COLO829 (cell line): ENCODE data around the gene CDH2.

Experiments
- DNase-seq: peaks from one replicate; pipeline ENCODE4 v3.0.0; 2012; ENCODE audit warnings: low spot score

The CDH2 gene

GRCh38 chr18:28168725-28169124, 8.2 kb downstream of the CDH2 start:
- no peak for DNase-seq

GRCh38 chr18:28167835-28168349, 9.0 kb downstream of the CDH2 start:
- DNase-seq, result no peak

DNA sequence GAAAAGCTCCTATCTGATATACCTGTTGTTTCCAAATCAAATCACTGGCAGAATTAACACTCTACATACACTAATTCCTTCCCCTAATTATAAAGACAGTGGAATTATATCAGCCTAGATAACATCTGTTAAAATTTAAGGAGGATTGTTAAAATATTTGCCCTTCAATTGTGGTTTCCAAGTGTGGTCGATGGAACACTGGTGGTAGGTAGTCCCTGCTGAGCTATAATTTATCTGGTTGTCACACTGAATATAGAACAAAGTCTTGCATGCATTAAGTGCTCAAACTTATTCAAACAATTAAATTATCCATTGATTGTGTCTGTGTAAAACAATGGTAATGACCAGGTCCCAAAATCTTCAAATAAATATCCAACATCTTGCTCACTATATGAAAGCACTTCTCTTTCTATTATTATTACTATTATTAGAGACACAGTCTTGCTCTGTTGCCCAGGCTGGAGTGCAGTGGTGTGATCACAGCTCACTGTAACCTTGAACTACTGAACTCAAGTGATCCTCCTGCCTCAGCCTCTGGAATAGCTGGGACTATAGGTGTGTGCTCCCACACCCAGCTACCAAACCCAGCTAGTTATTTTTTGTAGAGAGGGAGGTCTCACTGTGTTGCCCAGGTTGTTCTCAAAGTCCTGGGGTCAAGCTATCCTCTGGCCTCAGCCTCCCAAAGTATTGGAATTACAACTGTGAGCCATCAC, 12.0 kb downstream of the CDH2 start:
- DNase-seq, result no peak

DNA sequence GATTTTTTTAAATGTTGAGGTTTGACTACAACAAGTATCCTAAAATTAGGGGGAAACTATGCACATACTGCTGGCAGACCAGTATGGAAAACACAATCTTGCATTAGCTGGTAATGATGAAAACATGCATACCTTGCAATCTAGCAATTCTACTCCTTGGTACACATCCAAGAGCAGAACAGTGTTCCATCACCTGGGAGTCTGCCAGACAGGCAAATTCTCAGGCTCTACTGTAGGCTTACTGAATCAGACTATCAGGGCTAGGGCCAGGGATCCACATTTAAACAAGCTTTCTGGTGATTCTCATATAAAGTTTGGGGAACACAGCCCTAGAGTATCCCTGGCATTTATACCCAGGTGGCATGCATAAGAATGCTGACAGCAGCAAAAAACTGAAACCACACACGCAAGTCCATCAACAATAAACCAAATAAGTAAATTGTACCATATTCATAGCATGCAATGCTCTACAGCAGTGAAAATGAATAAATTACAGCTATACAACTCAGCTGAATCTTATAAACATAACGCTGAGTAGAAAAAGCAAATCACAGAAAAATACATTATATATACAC, 13.6 kb downstream of the CDH2 start:
- no peak for DNase-seq

DNA sequence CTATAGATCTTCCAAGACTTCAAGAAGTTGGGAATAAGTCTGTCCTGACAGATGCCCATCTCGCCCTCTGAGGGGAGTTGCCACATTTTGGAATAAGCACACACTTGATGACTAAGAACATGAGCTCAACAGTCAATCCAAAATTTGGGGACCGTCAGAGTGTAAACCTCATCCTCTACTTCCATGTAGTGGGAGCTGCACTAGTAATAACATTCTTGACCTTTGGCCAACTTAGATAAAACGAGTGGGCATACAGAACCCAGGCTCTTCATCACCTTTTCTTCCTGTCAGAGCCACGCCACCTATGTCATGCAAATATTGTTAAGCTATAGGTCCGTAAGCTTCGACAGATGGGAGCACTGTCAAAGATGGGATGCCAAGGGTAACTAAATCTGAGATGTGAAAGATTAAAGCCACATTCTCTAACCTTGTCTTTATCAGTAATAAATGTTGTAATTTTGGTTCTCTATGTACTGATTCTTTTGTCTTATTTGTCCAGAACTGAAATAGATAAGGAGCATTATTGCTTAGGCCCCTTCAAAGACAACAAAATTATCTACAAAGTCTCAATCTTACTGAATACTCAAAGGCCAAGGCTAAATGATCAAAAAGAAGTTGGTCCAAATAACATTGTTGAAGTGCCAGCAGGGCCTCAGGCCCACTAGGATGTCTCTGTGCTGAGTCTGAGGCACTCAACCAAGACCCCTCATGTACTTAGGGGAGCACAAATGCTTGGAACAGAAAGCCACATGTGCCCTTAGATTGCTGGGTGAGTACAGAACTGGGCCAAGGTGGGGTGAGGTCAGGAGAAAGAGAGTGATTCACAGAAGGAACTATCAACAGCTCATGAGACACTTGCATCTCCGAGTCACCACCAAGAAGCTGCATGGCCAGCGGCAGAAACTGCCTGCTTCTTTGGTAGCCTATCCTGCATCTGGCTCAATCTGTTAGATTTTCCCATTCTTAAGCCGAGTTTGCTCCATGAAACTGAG, 15.0 kb downstream of the CDH2 start:
- DNase-seq, result no peak

DNA sequence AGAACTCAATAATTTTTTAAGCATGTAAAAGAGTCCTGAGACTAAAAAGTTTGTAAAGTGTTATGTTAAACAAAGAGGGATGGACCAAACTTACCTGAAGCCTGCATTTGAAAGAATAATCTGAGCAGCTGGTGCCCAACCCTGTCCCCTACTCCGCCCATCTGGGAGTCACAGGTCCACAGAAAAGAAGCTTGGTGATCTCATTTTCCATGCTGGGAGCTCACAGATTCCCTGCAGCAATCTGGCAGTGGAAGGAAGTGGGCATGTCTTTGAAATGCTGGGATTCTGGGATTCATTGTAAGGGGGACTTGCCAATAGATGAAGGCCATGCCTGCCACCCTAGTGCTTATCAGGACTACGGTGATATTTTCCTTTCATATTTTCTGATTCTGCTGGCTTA, 17.9 kb downstream of the CDH2 start:
- no peak for DNase-seq

DNA sequence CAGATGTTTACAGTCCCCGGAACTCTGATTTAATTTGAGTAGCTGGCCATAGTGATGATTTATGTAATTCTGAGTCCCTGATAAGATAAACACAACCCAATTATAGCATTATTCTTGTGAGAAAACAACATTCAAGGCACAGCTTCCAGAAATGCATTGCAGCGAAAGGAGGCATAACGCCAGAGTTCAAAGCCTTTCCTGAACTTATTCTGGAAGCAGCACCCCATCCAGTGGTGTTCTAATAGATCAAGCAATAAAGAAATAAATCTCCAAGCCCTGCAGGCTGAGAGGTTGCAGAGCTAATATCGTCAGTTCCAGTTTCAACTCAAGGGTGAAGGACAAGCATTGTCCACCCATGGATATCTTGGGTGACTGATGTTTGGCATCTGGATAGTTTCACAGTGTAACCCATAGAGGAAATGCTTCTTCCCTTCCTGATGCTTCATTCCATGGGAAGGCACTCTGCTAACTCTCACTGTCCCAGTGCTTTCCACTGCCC, 18.8 kb downstream of the CDH2 start:
- DNase-seq, result no peak

DNA sequence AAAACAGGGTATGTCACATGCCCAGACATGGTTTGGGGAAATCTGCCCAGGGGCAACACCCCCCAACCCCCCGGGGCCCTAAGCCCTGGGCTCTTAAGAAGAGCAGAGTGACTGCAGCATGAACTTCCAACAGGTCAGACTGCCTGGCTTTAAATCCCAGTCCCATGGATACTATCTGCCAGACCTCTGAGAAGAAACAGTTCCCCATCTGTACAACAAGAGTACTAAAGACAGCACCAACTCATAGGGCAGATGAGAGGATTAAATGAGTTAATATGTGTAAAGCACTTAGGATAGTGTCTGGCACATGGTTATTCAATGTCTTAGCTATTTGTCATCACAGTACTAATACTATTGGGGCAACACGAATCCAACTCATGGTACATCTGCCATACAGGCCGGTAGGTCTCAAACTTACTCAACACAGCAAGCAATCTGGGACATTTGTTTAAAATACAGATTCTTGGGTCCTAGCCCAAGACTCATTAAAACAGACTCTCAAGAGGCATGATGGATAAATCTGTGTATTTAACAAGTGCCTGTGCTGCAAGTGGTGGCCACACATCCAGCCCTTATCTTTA, 23.4 kb downstream of the CDH2 start:
- no peak for DNase-seq

DNA sequence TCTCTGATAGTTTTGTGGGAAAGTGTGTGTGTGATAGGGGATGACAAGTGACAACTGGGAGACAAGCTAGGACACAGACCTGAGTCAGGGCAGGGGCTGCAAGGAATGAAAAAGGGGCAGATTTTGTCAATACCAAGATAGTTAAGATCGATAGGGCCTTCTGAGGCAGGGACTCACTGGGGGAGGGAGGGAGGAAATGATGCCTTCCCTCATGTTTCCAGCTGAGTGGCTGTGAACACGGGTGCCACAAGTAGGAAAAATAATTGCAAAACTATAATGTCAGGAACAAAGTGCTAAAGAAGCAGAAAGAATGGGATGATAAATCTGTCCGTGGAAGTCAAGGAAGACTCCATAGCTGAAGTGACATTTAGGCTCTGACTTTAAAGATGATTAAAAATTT, 24.2 kb downstream of the CDH2 start:
- no peak for DNase-seq

DNA sequence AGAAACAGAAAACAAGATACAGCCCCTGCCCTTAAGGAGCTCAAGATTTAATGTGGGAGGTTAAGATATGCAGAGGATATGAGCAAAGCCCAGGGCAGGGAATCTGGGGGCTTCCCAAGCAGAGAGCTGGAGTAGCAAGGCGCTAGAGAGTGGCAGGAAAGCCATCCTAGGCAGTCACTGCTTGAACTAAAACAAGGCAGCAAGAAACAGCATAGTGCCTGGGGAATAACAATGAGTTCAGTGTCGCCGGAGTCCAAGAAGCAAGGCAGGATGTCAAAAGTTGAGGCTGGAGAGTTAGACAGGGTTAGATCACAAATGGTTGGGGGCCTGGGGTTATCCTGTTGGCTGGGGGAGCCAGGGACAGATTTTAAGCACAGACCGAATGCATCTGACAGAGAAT, 24.6 kb downstream of the CDH2 start:
- no peak for DNase-seq

DNA sequence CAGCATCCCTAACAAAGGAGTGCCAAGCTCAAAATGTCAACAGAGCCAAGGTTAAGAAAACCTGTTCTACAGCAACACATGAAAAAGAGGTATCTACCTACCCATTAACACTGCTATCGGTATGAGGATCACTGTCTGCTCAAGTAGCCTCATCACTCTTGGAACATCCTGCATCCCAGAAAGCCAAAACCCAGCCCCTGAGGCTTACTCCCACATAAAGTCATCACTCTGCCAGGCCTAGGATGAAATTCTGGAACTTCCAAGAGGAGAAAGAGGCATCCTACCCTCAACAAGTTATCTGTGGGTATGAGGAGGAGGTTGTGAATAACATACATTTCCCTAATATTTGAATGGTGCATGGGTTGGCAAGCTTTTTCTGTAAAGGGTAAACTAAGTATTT, 25.5 kb downstream of the CDH2 start:
- DNase-seq, result no peak

DNA sequence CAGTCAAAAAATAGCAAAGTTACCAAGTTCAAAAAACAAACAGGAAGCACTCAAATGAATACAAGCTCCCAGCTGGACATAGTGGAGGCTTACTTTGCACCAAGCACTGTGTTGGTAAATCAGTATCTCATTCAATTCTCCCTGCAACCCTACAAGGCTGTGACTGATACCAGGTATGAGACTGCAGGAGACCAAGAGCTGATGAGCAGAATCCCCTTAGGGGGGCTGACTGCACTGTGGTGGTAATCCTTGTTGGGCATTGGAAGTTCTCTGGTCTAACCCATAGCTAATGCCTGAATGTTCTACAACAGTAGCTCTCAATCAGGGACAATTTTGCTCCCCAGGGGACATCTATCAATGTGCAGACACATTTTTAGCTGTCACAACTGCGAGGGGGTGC, 26.0 kb downstream of the CDH2 start:
- no peak for DNase-seq

- no peak for DNase-seq
Observed at GRCh38 chr18:28149810-28150420, 27.0 kb downstream of the CDH2 start.

GRCh38 chr18:28147674-28148171, 29.2 kb downstream of the CDH2 start:
- DNase-seq, result peak; percentile 78

- no peak for DNase-seq
Observed at GRCh38 chr18:28143725-28144124, 33.2 kb downstream of the CDH2 start.

DNA sequence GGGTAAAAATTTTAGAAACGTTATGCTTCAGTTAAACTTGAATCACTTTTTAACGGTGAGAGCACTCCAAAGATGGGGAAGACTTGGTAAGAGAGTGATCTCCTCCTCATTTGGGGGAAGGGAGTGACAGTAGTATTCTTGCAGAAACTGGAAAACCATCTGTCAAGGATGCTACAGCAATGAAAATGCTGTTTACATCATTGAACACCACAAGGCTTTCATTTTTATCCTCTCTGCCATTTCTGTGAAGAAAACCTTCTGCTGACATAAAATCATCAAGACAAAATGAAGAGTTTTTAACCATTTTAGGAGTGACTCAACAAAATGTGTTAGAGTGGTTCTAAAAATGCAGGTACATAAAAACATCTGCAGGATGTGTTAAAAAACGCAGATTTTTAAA, 38.1 kb downstream of the CDH2 start:
- no peak for DNase-seq

DNA sequence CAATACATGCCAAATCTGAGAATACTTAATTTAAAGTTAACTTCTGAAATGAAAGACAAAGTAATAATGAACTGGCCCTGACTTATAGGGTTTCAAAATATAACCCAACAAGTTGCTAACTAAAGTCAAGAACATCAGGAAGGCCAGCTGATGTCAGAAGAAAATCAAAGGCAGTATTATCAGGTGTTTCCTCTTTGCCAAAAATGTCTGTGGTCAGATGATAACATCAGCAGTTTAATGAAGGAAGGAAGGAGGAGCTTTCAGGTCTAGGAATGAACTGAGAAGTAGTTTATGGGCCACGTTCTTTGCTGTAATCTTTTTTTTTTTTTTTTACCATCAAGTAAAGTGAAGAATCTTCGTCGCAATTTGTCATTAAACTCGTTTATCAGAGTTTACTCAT, 40.9 kb downstream of the CDH2 start:
- DNase-seq, result no peak

DNA sequence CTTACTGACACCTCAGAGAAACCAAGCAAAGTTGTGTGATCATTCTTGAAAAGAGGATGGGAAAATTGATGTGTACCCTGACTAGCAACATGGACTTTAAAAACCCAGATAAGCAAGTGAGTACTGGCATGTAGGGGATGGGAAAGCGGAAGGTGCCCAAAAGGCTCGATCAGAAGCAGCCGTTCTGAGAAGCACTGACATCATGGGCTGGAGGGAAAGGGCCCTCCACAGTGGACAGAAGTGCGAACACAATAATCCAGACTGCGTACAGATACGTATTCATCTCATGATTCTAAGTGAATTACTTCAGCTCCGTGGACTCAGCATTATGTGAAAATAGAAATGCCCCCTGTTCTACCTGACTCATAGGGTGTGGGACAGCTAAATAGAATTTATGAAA, 42.2 kb downstream of the CDH2 start:
- DNase-seq, result no peak

GRCh38 chr18:28132084-28132483, 44.8 kb downstream of the CDH2 start:
- DNase-seq, result no peak

DNA sequence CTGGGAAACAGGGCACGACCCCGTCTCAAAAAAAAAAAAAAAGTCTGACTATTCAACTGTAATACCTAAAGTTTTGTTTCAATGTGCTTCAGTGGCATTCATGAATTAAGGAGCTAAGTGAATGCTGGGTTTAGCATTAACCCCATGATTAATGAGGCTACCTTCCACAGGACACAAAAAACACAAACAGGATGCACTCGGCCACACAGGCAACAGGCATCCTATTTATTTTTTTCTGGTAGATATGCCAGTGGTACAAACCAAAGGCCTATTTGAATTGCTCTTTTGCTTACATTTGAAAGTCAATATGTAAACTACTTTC, 48.3 kb downstream of the CDH2 start:
- no peak for DNase-seq

GRCh38 chr18:28127763-28128658, 48.9 kb downstream of the CDH2 start:
- no peak for DNase-seq
